Measurements from ENCODE around the gene USP2.
"Not testable (repeated sequence)": the region's sequence is repeated elsewhere in the genome, so short reads cannot be mapped to it uniquely, and the experiment has no call there.

The USP2 gene

GRCh38 chr11:119414734-119415133 is 33.2 kb upstream of the USP2 start:
- no peak for DNase-seq (ENCODE audit: low read depth in 2 of 2, low spot score in 1 of 2)

- DNase-seq (ENCODE audit: low read depth in 2 of 2, low spot score in 1 of 2), result no peak
Measured at GRCh38 chr11:119414321-119414720, 32.8 kb upstream of the USP2 start.

- DNase-seq (ENCODE audit: low read depth in 2 of 2, low spot score in 1 of 2), result no peak
Measured at GRCh38 chr11:119412072-119412471, 30.6 kb upstream of the USP2 start.

- no peak for DNase-seq (ENCODE audit: low read depth in 2 of 2, low spot score in 1 of 2)
Measured at GRCh38 chr11:119410501-119410900, 29.0 kb upstream of the USP2 start.

GRCh38 chr11:119409731-119410130 is 28.2 kb upstream of the USP2 start:
- no peak for DNase-seq (ENCODE audit: low read depth in 2 of 2, low spot score in 1 of 2)

GRCh38 chr11:119406005-119406404 is 24.5 kb upstream of the USP2 start:
- no peak for DNase-seq (ENCODE audit: low read depth in 2 of 2, low spot score in 1 of 2)

GRCh38 chr11:119405448-119405847 is 24.0 kb upstream of the USP2 start:
- DNase-seq (ENCODE audit: low read depth in 2 of 2, low spot score in 1 of 2), result not testable (repeated sequence)

- no peak for DNase-seq (ENCODE audit: low read depth in 2 of 2, low spot score in 1 of 2)
Measured at GRCh38 chr11:119404872-119405271, 23.4 kb upstream of the USP2 start.

- DNase-seq (ENCODE audit: low read depth in 2 of 2, low spot score in 1 of 2), result no peak
Measured at GRCh38 chr11:119403021-119403420, 21.5 kb upstream of the USP2 start.

- DNase-seq (ENCODE audit: low read depth in 2 of 2, low spot score in 1 of 2), result no peak
Measured at GRCh38 chr11:119402470-119402869, 21.0 kb upstream of the USP2 start.

- no peak for DNase-seq (ENCODE audit: low read depth in 2 of 2, low spot score in 1 of 2)
Measured at GRCh38 chr11:119400860-119401259, 19.4 kb upstream of the USP2 start.

- no peak for DNase-seq (ENCODE audit: low read depth in 2 of 2, low spot score in 1 of 2)
Measured at GRCh38 chr11:119397740-119398139, 16.2 kb upstream of the USP2 start.

- no peak for DNase-seq (ENCODE audit: low read depth in 2 of 2, low spot score in 1 of 2)
Measured at GRCh38 chr11:119396835-119397234, 15.3 kb upstream of the USP2 start.

GRCh38 chr11:119391275-119391674 is 9.8 kb upstream of the USP2 start:
- DNase-seq (ENCODE audit: low read depth in 2 of 2, low spot score in 1 of 2), result no peak

- no peak for DNase-seq (ENCODE audit: low read depth in 2 of 2, low spot score in 1 of 2)
Measured at GRCh38 chr11:119389611-119390254, 8.2 kb upstream of the USP2 start.

- DNase-seq (ENCODE audit: low read depth in 2 of 2, low spot score in 1 of 2), result no peak
Measured at GRCh38 chr11:119388103-119388502, 6.6 kb upstream of the USP2 start.

- DNase-seq (ENCODE audit: low read depth in 2 of 2, low spot score in 1 of 2), result no peak
Measured at GRCh38 chr11:119384332-119384731, 2.8 kb upstream of the USP2 start.

GRCh38 chr11:119382513-119382912 is 1.0 kb upstream of the USP2 start:
- not testable (repeated sequence) for DNase-seq (ENCODE audit: low read depth in 2 of 2, low spot score in 1 of 2)

- DNase-seq (ENCODE audit: low read depth in 2 of 2, low spot score in 1 of 2), result no peak
Measured at GRCh38 chr11:119382101-119382500, 611 bp upstream of the USP2 start.

- no peak for DNase-seq (ENCODE audit: low read depth in 2 of 2, low spot score in 1 of 2)
Measured at GRCh38 chr11:119380827-119381180, 686 bp downstream of the USP2 start.

- no peak for DNase-seq (ENCODE audit: low read depth in 2 of 2, low spot score in 1 of 2)
Measured at GRCh38 chr11:119380160-119380826, 1.2 kb downstream of the USP2 start.

- DNase-seq (ENCODE audit: low read depth in 2 of 2, low spot score in 1 of 2), result no peak
Measured at GRCh38 chr11:119378851-119379465, 2.5 kb downstream of the USP2 start.
